ENCODE data around the gene DDX47.
A peak's percentile ranks its signal among the peaks of the same experiment; 100 is the strongest.

The DDX47 gene

DNA sequence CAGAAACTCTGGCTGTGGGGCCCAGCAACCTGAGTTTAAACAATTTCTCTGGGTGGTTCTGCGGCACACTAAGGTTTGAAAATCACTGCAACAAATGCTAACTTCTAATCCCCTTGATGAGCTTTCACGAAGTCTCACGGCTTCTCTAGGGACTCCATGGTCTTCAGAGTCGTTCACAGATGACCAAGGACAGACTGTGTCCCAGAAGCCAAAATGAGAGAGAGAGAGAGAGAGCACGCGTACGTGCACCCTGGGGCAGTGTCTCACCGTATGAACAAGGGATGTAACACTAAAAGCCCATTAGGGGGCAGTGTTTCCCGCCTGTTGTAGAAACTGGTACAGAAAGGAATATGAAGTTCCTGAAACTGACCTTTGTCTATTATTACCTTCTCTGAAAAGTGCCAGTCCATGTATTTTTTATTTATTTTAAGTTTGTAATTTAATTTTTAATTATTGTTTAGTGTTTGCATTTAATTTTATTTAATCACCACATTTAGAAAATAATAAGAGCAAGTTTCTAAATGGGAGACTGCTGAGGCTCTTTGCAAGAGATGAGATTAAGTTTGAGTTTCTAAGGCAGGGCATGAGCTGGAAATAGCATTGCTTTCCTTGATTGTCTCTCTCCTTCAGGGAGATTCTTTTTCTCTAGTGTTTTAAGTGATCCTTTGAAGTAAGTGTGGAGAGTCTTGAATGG, 24.3 kb upstream of the DDX47 start:
- TF ChIP-seq GATA2 (IDR thresholded peaks at IDR 0.05; ENCODE audit: low read depth, low read length) (no peak), GATA3 (IDR thresholded peaks at IDR 0.05; ENCODE audit: low read depth, low read length) (no peak)

DNA sequence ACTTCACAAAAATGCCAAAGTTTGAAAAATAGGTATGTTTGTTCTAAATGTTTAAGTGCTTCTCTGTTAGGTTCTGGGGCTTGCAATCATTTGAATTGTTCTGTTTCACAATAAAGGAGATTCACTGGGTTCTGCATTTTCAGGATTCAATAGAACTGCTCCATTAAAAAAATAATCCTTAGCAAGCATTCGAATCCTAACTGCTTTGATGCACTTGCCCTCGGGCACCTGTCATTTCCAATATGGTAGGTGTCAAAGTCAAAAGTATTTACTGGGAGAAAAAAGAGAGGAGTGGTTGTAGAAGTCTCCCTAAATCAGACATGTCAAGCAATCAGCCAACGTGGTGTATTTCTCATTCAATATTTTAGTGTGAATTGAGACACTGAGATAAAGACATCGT, 22.2 kb upstream of the DDX47 start:
- no peak for TF ChIP-seq GATA3 (IDR thresholded peaks at IDR 0.05; ENCODE audit: low read depth, low read length)
- no peak for TF ChIP-seq GATA2 (IDR thresholded peaks at IDR 0.05; ENCODE audit: low read depth, low read length)

DNA sequence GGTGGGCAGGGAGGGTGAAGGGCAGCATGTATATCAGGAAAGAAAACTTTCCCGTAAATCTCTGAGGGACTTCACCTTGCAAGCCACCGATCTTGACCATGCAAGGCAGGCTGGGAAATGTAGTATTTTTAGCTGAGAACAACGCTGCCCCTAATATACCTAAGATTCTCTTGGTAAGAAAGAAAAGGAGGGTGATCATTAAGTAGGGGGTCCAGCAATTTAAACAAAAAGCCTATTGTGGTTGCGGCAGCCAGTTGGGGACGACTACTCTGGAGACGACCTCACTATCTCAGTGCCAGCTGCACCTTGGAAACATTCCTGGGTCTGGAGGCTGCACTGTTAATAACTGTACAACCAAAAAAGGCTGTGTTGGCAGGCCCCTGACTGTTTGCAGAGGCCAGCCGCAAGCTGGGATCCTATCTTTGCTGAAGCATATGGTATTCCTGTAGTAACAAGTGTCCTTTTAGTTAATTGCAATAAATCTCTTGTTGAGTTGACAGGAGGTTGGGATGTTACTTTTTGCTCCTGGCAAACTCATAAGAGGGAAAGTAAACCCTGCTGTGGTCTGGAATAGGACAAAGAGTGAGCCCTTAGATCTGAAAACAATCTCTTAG, 21.3 kb upstream of the DDX47 start:
- TF ChIP-seq GATA3 (IDR thresholded peaks at IDR 0.05; ENCODE audit: low read depth, low read length) (no peak), GATA2 (IDR thresholded peaks at IDR 0.05; ENCODE audit: low read depth, low read length) (peak; percentile 78)

- TF ChIP-seq GATA3 (IDR thresholded peaks at IDR 0.05; ENCODE audit: low read depth, low read length): no peak
- no peak; the same call in 1 of the 2 replicates for TF ChIP-seq GATA2 (IDR thresholded peaks at IDR 0.05; ENCODE audit: low read depth, low read length)
These were observed 20.7 kb upstream of the DDX47 start for GRCh38 chr12:12792421-12792820.

DNA sequence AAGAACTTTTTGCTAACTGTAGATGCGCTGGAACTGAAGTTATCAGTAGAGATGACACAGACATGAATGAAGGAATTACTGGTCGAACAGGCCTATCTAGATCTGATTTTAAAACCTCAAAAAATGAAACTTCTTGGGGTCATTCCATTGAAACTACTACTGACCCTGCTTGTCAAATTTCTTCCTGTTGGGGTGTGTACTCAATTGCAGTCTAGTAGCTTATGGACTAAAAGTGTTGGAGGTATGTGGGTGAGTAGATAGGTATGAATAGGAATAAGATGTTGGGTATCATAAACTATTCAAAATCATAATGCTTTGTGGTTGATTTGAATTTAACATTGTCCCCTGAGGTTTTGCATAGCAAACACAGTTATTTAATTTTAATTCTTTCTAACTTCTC, 18.5 kb upstream of the DDX47 start:
- no peak for TF ChIP-seq GATA3 (IDR thresholded peaks at IDR 0.05; ENCODE audit: low read depth, low read length)
- TF ChIP-seq GATA2 (IDR thresholded peaks at IDR 0.05; ENCODE audit: low read depth, low read length): no peak

GRCh38 chr12:12796171-12796570, 17.0 kb upstream of the DDX47 start:
- TF ChIP-seq GATA2 (IDR thresholded peaks at IDR 0.05; ENCODE audit: low read depth, low read length): no peak
- no peak for TF ChIP-seq GATA3 (IDR thresholded peaks at IDR 0.05; ENCODE audit: low read depth, low read length)

DNA sequence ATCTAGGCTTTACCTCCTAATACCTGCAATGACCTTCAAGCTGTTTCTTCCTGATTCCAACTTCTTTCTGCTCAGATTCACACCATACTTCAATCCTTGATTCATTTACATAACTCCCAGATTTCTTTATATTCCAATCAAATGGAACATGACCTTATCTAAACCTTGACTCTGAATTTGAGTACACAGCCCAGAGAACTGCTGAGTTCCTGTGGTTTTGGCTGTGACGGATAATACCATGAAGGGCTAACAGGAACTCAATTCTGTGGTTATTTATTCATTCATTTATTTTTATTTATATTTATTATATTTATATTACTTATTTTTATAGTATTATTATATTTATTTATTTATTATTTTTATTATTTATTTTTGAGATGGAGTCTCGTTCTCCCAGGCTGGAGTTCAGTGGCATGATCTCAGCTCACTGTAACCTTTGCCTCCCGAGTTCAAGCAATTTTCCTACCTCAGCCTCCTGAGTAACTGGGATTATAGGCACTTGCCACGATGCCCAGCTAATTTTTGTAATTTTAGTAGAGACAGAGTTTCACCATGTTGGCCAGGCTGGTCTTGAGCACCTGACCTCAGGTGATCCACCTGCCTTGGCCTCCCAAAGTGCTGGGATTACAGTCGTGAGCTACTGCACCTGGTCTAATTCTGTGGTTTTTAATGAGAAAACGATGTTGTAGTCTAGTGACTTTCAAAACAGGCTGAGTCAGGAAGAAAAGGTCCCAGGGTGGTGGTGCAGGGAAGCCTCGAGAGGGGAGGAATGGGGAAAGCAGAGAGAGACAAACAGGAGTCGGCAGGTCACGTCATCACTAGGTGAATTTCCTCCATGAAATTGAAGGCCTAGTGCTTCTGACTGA, 16.0 kb upstream of the DDX47 start:
- TF ChIP-seq GATA3 (IDR thresholded peaks at IDR 0.05; ENCODE audit: low read depth, low read length) (no peak), GATA2 (IDR thresholded peaks at IDR 0.05; ENCODE audit: low read depth, low read length) (no peak)

- TF ChIP-seq GATA3 (IDR thresholded peaks at IDR 0.05; ENCODE audit: low read depth, low read length): no peak
- TF ChIP-seq GATA2 (IDR thresholded peaks at IDR 0.05; ENCODE audit: low read depth, low read length): no peak
These were observed 15.4 kb upstream of the DDX47 start for GRCh38 chr12:12797794-12798152.

DNA sequence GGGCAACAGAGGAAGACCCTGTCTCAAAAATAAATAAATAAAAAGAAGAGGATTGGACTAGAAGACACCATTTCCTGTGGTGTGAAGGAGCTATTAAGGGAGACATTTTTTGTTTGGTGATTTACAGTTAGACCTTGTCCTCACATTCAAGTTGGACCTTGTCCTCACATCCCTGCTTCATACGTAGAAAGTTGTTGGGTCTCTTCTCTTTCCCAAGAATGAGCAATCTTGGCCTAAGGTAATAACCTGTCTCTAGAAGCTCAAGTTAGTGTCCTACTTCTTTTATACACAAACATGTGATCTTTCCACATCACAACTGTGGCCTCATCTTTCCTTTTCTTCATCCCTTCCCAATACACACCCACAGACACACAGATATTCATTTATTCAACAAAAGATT, 14.7 kb upstream of the DDX47 start:
- TF ChIP-seq GATA2 (IDR thresholded peaks at IDR 0.05; ENCODE audit: low read depth, low read length) (no peak), GATA3 (IDR thresholded peaks at IDR 0.05; ENCODE audit: low read depth, low read length) (no peak)

DNA sequence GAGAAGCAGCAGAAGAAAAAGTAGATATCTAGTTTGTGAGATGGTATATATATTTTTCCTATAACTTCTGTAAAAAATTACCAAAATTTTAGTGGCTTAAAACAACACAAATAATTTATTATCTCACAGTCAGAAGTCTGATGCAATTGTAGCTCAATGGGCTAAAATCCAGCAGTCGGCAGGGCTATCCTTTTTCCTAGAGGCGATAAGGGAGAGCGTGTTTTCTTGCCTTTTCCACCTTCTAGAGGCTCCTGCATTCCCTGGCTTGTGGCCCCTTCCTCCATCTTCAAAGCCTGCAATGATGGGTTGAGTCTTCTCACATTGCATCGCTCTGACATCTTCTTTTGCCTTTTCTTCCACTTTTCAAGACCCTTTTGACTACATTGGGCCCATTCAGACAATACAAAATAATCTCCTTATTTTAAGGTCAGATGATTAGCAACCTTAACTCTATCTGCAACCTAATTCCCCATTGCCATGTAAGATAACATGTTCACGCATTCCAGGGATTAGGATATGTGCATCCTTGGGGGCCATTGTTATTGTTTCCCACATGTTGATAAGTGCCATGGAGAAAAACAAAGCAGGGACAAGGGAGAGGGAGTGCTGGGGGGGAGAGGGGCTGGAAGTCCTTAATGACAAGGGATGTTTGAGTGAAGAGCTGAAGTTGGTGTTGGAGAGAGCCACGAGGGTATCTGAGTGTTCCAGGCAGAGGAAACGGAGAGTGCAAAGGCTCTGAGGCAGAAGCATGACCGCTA, 13.8 kb upstream of the DDX47 start:
- TF ChIP-seq GATA2 (IDR thresholded peaks at IDR 0.05; ENCODE audit: low read depth, low read length) (no peak), GATA3 (IDR thresholded peaks at IDR 0.05; ENCODE audit: low read depth, low read length) (no peak)

- TF ChIP-seq GATA2 (IDR thresholded peaks at IDR 0.05; ENCODE audit: low read depth, low read length): no peak
- no peak for TF ChIP-seq GATA3 (IDR thresholded peaks at IDR 0.05; ENCODE audit: low read depth, low read length)
These were observed 12.6 kb upstream of the DDX47 start for GRCh38 chr12:12800406-12801180.

DNA sequence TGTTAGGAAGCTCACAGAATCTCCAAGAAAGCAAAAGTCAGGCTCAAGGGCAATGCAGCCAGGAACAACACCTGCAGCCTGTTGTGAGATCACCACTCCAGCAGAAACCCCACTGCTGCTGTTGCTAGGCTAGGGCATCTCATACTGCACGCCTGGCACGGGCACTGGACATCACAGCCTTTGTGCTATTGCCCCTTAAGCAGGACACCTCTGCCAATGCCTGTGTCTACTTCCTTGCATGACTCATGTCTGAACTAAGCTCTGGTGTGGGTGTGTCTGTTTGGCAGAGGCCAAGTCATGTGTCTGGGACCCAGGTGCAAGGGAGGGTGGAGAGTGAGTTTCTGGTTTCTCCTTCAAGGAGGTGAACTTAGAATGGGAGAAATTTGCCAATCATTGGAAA, 10.0 kb upstream of the DDX47 start:
- TF ChIP-seq GATA2 (IDR thresholded peaks at IDR 0.05; ENCODE audit: low read depth, low read length) (no peak), GATA3 (IDR thresholded peaks at IDR 0.05; ENCODE audit: low read depth, low read length) (no peak)

GRCh38 chr12:12804011-12804410, 9.1 kb upstream of the DDX47 start:
- no peak for TF ChIP-seq GATA3 (IDR thresholded peaks at IDR 0.05; ENCODE audit: low read depth, low read length)
- no peak for TF ChIP-seq GATA2 (IDR thresholded peaks at IDR 0.05; ENCODE audit: low read depth, low read length)
